Jurkat, Clone E6-1 (cell line): Measurements from ENCODE around the gene VPS26A. TPM values are rescaled to one million over a fixed set of nuclear protein-coding genes. Genes with fewer than 3 reads are reported as not detected.

ENCODE experiments used
- DNase-seq: peaks from one replicate; pipeline ENCODE4 v3.0.0-alpha.2; 2011; ENCODE audit warnings: low read depth, low spot score
- H3K4me3 ChIP-seq: 2 replicates; pipeline ENCODE4 v1.5.1; 2011; ENCODE audit warnings: mild to moderate bottlenecking, low read length, control low read depth, moderate library complexity
- polyA plus RNA-seq: library from polyadenylated mRNA; unstranded; fragments of >200 nt; gene quantifications from one replicate; pipeline ENCODE4 v1.2.1, GENCODE V29; 2012; ENCODE audit warnings: missing spikeins; ENCODE audit not compliant: insufficient read length, insufficient read depth

The VPS26A gene
- 35.7 TPM for polyA plus RNA-seq

DNA sequence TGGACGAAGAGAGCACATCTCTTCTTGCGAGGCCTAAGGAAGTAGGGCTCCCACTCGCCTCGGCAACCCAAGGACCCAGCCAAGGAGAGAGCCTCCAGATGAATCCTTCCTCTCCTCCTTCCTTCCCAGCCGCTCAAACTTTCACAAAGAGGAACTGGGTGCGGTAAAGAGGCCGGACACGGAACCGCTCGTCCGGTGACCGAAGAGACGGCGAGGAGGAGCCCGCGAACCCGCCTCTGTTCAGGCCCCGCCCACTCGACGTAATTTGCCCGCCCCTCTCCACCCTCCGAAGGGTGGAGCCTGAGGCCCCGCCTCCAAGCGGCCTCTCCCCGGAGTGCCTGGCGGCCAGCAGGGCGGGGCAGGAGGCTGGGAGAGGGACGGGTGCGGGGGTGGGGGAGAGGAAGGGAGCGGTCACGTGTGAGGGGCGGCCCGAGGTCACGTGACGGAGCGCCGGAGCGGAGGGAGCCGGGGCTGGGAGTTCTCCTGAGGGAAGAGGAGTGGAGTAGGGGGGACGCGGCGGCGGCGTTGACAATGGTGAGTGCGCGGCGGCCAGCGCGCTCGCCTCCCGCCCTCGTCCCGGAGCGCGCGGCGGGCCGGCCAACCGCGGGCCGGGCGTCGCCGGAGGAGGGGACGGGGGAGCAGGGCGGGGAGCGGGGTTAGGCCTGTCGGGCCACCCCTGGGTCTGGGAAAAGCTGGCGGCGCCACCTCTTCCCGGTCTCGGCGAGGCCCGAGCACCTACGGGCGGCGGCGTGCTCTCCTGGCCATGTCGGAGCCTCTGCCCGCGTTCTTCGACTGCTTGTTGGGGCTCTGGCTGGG, at the start of gene VPS26A:
Gene VPS26A, plus strand, starts transcription at position 432 of the 816 bp plus-strand sequence. Its CDS starts 100 bp downstream, at position 532.
- H3K4me3 ChIP-seq: peak within 1 kb of the TSS; percentile 67
- peak; percentile 93 for DNase-seq

DNA sequence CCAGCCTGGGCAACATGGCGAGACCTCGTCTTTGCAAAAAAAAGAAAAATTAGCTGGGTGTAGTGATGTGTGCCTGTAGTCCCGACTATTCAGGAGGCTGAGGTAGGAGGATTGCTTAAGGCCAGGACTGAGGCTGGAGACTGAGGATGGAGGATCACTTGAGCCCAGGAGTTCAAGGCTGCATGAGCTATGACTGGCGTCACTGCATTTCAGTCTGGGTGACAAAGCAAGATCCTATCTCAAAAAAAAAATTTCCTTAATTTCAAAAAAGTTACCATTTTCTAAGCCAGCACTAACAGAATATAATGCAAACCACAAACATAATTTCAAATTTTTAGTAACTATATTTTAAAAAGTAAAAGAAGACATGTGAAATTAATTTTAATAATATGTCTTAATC, 49.4 kb upstream of the VPS26A start:
- H3K4me3 ChIP-seq: no peak overlapping the region

DNA sequence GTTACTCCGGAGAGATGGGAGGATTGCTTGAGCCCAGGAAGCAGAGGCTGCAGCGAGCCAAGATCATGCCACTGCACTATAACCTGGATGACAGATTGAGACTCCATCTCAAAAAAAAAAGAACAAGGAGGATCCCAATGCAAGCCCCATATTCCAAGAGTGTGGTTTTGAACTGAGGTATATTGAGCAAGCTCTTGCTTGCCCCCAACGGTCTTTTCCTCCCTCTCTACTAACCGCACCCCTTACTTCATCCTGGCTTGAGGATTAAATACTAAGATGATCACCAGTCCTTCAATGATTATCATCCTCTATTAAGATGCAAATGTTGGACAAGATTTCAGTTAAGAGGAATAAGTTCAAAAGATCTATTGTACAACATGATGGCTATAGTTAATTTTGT, 48.5 kb upstream of the VPS26A start:
- no peak overlapping the region for H3K4me3 ChIP-seq
- DNase-seq: no peak

More for the DNA sequence above, 49.4 kb upstream of the VPS26A start:
- DNase-seq: no peak

DNA sequence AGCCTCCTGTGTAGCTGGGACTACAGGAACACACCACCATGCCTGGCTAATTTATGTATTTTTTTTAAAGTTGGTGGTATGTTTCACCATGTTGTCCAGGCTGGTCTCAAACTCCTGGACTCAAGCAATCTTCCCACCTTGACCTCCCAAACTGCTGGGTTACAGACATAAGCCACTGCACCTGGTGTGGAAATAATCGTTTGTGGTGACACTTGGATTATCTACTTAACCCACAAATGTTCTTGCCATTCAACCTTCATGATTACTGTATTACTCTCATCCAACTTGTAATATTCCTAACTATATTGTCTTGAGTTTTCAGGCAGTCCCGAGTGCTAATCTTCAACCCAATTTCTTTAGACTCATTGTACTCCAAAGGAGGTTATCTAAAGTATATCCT, 45.7 kb upstream of the VPS26A start:
- no peak overlapping the region for H3K4me3 ChIP-seq
- DNase-seq: no peak

DNA sequence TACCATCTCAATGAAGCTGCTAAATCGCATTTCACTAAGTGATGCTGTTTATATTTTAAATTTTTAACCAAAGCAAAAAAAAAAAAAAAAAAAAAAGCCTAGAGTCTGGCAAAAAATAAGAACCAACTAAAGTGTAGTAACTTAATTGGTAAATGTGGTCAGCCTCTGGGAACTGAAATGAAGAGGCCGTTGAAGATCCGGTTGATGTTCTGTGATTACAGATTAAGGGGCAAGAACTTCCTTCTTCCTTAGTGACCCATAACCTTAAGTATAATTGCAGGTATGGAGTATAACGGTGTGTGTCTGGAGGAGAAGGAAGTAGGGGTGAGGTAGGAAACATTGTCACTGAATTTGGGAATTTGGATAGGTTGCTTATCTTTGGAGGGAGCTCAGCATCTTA, 43.8 kb upstream of the VPS26A start:
- DNase-seq: no peak

DNA sequence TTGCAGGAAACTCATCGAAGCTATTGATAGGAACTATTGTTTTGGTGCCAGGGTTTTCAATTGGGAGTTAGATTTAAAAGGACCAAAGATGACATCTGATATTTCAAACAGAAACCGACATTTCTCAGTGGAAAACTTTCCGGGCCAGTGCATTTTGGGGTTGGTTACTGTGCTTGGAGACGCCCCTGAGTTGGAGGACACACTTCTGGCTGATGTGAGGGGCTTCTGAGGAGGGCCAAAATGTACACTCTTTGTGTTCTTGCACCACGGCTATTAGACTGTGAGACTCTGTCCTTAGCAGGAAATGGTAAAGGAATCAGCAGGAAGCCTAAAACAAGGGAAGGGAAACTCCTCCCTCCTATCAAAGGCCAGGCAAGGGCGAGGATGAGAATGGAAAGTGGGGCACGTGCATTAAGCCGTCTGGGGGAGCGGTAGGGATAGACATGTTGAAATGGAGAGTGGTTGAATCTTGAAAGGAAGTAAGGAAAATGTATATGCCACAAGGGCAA, 37.9 kb upstream of the VPS26A start:
- no peak for DNase-seq
- H3K4me3 ChIP-seq: no peak overlapping the region

More for the DNA sequence above, 43.8 kb upstream of the VPS26A start:
- H3K4me3 ChIP-seq: no peak overlapping the region

DNA sequence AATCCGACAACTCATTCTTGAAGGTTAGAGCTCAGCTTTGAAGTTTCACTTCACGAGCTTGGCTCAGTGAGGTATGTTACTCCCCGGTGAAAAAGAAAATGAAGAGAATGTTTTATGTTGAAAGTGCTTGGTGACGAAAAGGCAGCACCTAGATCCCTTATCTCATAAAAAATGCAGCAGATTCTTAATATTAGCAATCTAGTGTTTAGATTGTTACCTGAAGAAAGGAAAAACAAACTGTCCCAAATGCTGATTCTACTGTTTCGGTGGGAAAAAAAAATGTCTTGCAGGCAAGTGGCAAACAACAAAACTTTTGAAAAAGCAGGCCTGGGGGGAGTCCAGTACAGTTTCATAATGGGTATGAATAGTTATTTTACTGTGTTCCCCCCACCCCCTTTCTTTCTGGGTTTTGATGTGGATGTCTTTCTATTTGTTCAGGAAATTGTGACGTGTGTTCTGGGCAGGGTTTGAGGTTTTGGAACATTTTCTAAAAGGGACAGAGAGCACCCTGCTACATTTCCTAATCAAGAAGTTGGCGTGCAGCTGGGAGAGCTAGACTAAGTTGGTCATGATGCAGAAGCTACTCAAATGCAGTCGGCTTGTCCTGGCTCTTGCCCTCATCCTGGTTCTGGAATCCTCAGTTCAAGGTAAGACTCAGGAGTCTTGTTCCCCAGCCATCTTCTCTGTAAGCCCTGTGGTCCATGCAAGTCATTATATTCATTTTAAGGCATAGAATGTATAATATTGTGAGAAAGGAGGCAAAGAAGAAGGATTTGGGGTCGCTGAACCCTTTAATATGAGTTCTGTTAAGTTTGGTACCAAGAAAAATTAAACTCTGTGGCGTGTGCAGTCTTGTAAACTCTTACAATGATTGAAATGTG, 36.1 kb upstream of the VPS26A start, which contains the start of gene SRGN:
Gene SRGN, plus strand, starts transcription at position 514 of the 881 bp plus-strand sequence. Its CDS starts 55 bp downstream, at position 569.
- peak; percentile 85 for DNase-seq
- peak within 1 kb of the TSS; percentile 48 for H3K4me3 ChIP-seq

DNA sequence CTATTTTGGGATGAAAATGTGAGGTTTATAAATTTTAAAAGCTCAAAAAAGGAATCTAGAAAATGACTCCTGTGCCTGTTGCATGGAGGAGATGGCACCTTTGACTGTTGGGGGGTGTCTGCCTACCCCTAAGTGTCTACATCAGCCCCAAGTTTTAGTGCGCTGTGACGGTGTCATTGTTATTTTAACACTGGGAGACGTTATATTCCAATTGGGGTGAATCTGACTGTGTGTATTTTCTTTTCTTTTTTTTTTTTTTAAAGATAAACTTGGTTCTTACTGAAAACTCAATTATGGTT, 35.6 kb upstream of the VPS26A start:
- DNase-seq: no peak
- peak overlapping the region; percentile 48 for H3K4me3 ChIP-seq

DNA sequence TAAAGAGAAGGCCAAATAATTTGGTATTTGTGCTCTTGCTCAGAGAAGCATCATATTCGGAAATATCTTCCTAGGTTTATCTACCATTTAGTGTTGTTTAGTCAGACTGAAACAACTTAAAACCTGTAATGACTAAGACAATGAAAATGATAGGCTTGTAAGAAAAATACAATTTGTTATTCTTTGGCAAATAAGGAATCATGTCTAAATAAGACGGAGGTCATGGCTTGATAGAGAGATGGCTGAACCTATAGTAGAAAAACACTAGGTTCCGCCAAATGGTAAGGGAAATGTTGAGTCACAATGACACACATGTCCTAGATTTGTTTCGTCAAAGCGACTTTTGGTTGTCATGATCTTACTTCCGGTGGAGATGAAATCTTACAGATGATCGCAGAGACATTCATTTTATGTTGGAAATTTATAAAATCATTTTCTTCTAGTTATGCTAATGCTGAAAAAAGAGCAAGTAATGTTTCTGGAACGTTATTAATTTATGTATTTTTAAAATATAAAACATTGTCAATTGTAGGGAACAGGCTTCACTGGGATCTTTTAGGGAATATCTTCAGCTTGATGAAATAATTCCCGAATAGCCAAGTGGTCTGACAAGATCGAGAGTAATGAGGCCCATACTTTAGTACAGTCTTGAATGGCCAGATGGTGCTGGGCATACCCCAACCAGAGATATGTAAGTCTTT, 35.0 kb upstream of the VPS26A start:
- no peak overlapping the region for H3K4me3 ChIP-seq
- DNase-seq: peak; percentile 19

DNA sequence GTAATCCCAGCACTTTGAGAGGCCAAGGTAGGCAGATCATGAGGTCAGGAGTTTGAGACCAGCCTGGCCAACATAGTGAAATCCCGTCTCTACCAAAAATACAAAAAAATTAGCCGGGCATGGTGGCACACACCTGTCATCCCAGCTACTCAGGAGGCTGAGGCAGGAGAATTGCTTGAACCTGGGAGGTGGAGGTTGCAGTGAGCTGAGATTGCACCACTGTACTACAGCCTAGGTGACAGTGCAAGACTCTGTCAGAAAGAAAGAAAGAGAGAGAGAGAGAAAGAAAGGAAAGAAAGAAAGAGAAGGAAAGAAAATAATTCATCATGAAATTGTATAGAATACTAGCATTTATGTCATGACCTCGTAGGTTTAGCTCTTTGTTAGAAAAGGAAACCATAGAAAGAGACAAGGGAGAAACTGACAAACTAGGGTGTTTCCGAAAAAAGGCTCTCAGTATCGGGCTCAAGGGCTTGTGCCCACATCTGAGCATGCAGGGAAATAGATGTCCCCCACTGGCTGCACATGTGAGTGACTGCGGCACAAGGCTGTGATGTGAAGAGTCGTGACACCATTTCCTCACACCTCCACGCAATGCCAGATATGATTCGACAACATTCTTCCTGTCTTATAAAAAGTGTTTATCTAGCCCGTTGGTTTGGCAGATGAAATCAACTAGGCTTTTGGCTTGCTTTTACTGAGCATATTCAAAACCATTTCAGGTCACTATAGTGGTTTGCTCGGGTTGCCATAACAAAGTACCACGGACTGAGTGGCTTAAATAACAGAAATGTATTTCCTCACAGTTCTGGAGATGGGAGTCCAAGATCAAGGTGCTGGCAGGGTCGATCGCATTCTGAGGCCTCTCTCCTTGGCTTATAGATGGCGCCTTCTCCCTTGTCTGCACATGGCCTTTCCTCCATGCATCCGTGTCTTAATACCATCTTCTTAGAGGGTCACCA, 34.1 kb upstream of the VPS26A start:
- no peak for DNase-seq
- H3K4me3 ChIP-seq: no peak overlapping the region

DNA sequence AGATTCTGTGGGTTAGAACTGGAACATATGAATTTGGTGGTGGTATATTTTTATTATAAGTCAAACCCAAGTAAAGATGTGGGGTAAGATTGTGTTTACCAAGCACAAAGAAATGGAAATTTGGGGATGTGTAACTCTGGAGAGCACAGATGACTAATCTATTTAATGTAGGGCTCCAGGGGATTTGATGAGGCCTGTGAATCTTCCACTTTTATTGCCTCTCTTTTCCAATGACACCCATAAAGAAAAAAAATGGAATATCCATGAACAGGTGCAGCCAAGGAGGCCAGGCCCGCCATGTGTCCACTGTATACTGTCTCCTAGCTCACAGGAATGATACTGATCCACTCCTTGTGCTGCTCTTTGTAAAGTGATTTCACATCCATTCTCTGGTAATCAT, 33.3 kb upstream of the VPS26A start:
- H3K4me3 ChIP-seq: no peak overlapping the region
- DNase-seq: no peak

DNA sequence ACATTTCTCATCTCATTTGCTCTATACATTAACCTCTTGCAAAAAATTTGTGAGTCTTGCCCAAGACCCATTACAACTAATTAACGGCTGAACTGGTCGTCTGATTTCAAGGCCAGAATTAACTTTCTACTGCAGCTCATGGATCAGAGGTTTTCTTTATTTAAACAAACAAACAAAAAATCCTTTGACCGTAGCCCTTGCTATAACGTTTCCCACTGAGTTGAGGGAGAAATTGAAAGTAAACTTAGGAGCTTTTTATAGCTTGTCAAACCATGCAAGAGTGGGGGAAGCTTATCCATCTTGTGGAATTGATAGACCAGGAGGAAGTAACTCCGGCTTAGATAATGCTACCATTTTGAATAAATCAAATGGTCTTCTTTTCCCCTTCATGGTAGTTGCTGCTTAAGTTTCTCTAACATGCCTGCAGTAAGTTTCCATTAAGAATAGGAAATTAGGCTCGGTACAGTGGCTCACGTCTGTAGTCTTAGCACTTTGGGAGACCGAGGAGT, 32.8 kb upstream of the VPS26A start:
- no peak for DNase-seq
- no peak overlapping the region for H3K4me3 ChIP-seq

DNA sequence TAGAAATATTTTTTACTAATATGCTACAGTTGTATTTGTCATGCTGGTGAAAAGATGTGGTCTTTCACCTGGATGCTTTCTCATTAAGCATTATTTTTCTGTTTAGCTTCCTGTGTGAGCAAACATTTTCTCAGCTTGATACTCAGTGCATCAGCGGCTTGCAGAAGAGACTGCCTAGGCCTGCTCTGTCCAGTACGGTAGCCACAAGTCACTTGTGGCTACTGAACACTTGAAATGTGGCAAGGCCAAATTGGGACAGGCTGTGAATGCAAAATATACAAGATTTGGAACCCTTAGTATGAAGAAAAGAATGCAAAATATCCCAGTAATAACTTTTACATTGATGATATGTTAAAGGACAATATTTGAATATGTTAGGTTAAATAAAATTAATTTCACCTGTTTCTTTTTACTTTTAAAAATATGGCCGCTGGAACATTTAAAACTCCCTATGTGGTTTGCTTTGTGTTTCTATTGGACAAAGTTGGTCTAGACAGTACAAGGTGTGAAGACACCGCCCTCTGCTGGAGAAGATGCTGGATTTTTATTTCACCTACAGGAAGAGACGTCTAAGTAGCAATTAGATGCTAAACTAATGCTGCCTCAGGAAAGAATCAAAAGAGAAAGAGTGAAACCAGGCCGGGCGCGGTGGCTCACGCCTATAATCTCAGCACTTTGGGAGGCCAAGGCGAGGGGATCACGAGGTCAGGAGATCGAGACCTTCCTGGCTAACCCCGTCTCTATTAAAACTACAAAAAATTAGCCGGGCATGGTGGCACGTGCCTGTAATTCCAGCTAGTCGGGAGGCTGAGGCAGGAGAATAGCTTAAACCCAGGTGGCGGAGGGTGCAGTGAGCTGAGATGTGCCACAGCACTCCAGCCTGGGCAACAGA, 30.8 kb upstream of the VPS26A start:
- peak; percentile 92 for DNase-seq
- no peak overlapping the region for H3K4me3 ChIP-seq

DNA sequence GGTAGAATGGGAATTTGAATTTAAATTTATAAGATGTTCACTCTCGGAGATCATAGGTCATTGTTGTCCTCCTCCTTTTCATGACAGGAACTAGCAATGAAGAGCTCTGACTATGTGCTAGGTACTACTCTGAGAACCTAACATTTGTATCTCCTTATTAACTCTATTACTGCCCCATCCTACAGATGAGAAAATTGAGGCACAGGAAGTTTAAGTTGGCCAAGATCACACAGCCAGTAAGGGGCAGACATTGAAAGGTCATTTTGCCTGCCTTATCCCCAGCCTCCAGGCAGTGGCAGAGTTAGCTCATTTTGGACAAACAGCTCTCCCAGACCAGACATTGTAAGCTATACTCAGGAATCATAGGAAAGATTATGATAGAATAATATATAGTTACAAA, 30.0 kb upstream of the VPS26A start:
- no peak for DNase-seq
- H3K4me3 ChIP-seq: no peak overlapping the region

DNA sequence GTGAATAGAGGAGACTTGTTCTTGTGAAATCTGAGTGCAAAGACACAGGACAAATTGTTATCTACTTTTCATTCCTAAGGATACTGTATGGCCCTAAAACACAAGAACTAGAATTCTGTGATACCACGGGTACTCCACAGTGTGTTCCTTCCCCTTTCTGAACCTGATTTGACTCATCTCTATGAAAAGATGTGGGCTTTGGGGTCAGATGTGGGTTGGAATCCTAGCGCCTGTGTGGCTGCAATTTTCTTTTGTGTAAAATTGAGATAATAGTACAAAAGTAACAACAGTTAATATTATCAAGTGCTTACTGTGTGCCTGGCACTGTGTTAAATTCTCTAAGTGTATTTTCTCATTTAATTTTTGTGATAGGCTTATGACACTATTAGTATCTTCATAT, 27.9 kb upstream of the VPS26A start:
- DNase-seq: no peak
- no peak overlapping the region for H3K4me3 ChIP-seq

DNA sequence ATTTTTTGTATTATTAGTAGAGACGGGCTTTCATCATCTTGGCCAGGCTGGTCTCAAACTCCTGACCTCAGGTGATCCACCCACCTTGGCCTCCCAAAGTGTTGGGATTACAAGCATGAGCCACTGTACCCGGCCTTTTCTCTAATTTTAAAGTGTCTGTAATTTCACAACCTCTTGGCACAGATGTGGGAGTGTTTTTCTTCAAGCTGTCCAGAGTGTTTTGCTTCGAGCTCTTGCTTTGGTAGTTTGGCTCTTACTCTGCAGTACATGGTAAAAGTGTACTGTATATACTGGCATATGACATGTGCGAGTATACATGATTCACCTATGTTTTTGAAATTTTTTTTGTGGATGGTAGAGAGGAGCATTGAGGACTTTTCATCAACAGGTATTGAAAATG, 26.2 kb upstream of the VPS26A start:
- no peak for DNase-seq
- no peak overlapping the region for H3K4me3 ChIP-seq
